Caco-2 (cell line): ENCODE measurements around the gene STAB2. TPM values are rescaled to one million over a fixed set of nuclear protein-coding genes. Genes with fewer than 3 reads are reported as not detected.

Experiments
- BruUV-seq: library from RNA; stranded (reverse); fragments of 400-500 nt; replicated peaks from 2 replicates; lab custom pipeline; 2021; lab: Mats Ljungman, UMichigan
- CTCF ChIA-PET: fragments of 300-600 bp; sonication (Branson Sonifier 250); formaldehyde crosslinking; loops from one replicate; lab custom pipeline; 2022; ENCODE audit warnings: antibody characterized with exemption; lab: Charles Lee
- POLR2A ChIA-PET: fragments of 300-600 bp; sonication (Branson Sonifier 250); formaldehyde crosslinking; loops from one replicate; lab custom pipeline; 2022; ENCODE audit warnings: antibody characterized with exemption; lab: Charles Lee
- DNase-seq, 2 experiments: peaks; one replicate each; pipeline versions ENCODE4 v3.0.0 to v3.0.0-alpha.2; 2020 to 2022
- H3K27me3 ChIP-seq: replicated peaks from 2 replicates; pipeline ENCODE4 v1.6.0; 2011; ENCODE audit warnings: low read length; ENCODE audit not compliant: control insufficient read depth, insufficient read depth
- H3K36me3 ChIP-seq: 2 replicates; pipeline ENCODE4 v1.5.1; 2011; ENCODE audit warnings: low read length; ENCODE audit not compliant: control insufficient read depth, insufficient read depth
- H3K4me1 ChIP-seq: fragments of 250-450 bp; sonication (Bioruptor Pico); 2 replicates; pipeline ENCODE4 v1.5.1; 2020; ENCODE audit warnings: mild to moderate bottlenecking
- H3K4me3 ChIP-seq: 2 replicates; pipeline ENCODE4 v1.5.1; 2011; ENCODE audit warnings: low read depth, mild to moderate bottlenecking, control low read depth, low read length
- H3K9me3 ChIP-seq: fragments of 250-450 bp; sonication (Bioruptor Pico); 2 replicates; pipeline ENCODE4 v1.5.1; 2020; ENCODE audit warnings: mild to moderate bottlenecking, moderate library complexity
- H3K27ac Mint-ChIP-seq: one replicate; pipeline ENCODE4 v1.8.0; 2022; ENCODE audit warnings: mixed read lengths; ENCODE audit not compliant: unreplicated experiment
- H3K27me3 Mint-ChIP-seq: one replicate; pipeline ENCODE4 v1.8.0; 2022; ENCODE audit warnings: mixed read lengths; ENCODE audit not compliant: insufficient read depth, unreplicated experiment
- H3K36me3 Mint-ChIP-seq: one replicate; pipeline ENCODE4 v1.8.0; 2022; ENCODE audit warnings: mild to moderate bottlenecking, mixed read lengths; ENCODE audit not compliant: insufficient read depth, unreplicated experiment
- H3K4me1 Mint-ChIP-seq: one replicate; pipeline ENCODE4 v1.8.0; 2022; ENCODE audit warnings: low read depth, mixed read lengths; ENCODE audit not compliant: unreplicated experiment
- H3K4me3 Mint-ChIP-seq: one replicate; pipeline ENCODE4 v1.8.0; 2022; ENCODE audit warnings: mild to moderate bottlenecking, moderate library complexity, mixed read lengths; ENCODE audit not compliant: unreplicated experiment
- H3K9me3 Mint-ChIP-seq: one replicate; pipeline ENCODE4 v1.8.0; 2022; ENCODE audit warnings: mixed read lengths; ENCODE audit not compliant: unreplicated experiment
- intact Hi-C: fragments of 100-400 bp; cut with micrococcal nuclease; formaldehyde crosslinking; loops from one replicate; pipeline ENCODE4 v1.10.0; 2022; ENCODE audit not compliant: unreplicated experiment
- total RNA-seq: library from RNA; stranded (reverse); gene quantifications from 2 replicates; pipeline ENCODE4 v1.2.3, GENCODE V29; 2022
- TF ChIP-seq, protein P1 (sequence below), 2 experiments: fragments of 200-600 bp in 1 of 2; IDR thresholded peaks; 1 replicate in 1 of 2; 2 replicates in 1 of 2; pipeline versions ENCODE4 v1.5.1 to v1.8.0; 2011 to 2022; ENCODE audit warnings: antibody characterized with exemption in 1 of 2, control low read depth in 1 of 2, inconsistent platforms in 1 of 2, low read depth in 1 of 2, low read length in 1 of 2, mild to moderate bottlenecking in 1 of 2, moderate library complexity in 1 of 2; ENCODE audit not compliant: insufficient read depth in 1 of 2, severe bottlenecking in 1 of 2, unreplicated experiment in 1 of 2

The STAB2 gene
- total RNA-seq, 1 experiment from 2014 or later: 0.25 TPM

DNA sequence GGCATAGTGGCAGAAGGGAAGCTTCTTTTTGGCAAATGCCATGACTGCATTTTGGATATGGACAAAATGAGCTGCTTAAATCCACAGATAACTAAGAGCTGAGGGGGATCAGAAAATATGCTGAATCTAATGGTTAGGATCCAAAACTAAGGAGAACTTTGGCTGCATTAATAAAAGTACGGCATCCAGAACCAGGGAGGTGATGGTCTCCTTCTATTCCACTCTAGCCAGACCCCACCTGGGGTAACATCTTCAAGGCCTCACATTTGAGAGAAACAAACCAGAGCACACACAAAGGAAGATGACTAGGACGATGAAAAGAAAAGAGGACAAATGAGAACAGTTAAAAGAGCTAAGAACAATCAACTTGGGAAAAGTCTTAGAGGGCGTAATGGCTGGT, 226.4 kb downstream of the STAB2 start:
- H3K4me1 Mint-ChIP-seq: no peaks in the 10 kb centered on the region
- H3K36me3 ChIP-seq: no peaks in the 10 kb centered on the region; the same call in 1 of the 2 replicates
- CTCF ChIA-PET: no interaction called here

DNA sequence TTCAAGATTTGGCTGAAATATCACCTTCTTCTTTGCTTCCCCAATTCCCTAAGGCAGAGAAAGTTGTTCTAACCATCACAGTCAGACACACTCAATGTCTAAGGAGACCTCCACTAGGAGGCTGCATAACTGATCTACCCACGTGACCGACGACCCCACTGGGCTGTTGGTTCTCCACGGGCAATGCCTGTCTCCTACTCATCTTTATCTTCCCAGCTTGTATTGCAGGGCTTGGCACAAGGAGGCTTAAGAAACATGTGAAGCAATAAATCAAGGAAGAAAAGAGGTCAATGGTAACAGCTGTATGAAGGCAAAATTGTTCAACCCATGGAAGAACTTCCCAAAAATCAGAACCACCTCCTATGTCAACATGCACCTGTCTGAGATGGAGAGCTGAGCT, 226.9 kb downstream of the STAB2 start:
- POLR2A ChIA-PET: no interaction called here
- Mint-ChIP-seq H3K27ac (no peak overlapping the region), H3K9me3 (no peaks in the 10 kb centered on the region), H3K27me3 (no peaks in the 10 kb centered on the region), H3K36me3 (peaks cover 8% of the 10 kb centered on the region), H3K4me1 (no peaks in the 10 kb centered on the region), H3K4me3 (no peak overlapping the region)
- TF ChIP-seq, protein P1, sequence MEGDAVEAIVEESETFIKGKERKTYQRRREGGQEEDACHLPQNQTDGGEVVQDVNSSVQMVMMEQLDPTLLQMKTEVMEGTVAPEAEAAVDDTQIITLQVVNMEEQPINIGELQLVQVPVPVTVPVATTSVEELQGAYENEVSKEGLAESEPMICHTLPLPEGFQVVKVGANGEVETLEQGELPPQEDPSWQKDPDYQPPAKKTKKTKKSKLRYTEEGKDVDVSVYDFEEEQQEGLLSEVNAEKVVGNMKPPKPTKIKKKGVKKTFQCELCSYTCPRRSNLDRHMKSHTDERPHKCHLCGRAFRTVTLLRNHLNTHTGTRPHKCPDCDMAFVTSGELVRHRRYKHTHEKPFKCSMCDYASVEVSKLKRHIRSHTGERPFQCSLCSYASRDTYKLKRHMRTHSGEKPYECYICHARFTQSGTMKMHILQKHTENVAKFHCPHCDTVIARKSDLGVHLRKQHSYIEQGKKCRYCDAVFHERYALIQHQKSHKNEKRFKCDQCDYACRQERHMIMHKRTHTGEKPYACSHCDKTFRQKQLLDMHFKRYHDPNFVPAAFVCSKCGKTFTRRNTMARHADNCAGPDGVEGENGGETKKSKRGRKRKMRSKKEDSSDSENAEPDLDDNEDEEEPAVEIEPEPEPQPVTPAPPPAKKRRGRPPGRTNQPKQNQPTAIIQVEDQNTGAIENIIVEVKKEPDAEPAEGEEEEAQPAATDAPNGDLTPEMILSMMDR (IDR thresholded peaks at IDR 0.05; ENCODE audit: insufficient read depth in 1 of 2, low read depth in 1 of 2, low read length in 1 of 2, severe bottlenecking in 1 of 2, unreplicated experiment in 1 of 2): no peak
- CTCF ChIA-PET: no interaction called here
- DNase-seq: no peak
- H3K4me1 ChIP-seq: no peaks in the 10 kb centered on the region
- H3K9me3 ChIP-seq: no peaks in the 10 kb centered on the region
- H3K27me3 ChIP-seq: no peaks in the 10 kb centered on the region
- no TSS peak for BruUV-seq
- no peak overlapping the region for H3K4me3 ChIP-seq
- no peaks in the 10 kb centered on the region; the same call in 1 of the 2 replicates for H3K36me3 ChIP-seq
- intact Hi-C loops: no loop called here

More for the DNA sequence above, 226.4 kb downstream of the STAB2 start:
- DNase-seq: no peak
- TF ChIP-seq, protein P1 (IDR thresholded peaks at IDR 0.05; ENCODE audit: insufficient read depth in 1 of 2, low read depth in 1 of 2, low read length in 1 of 2, severe bottlenecking in 1 of 2, unreplicated experiment in 1 of 2): no peak
- intact Hi-C loops: no loop called here
- Mint-ChIP-seq H3K27me3 (no peaks in the 10 kb centered on the region), H3K27ac (no peak overlapping the region), H3K4me3 (no peak overlapping the region), H3K9me3 (no peaks in the 10 kb centered on the region), H3K36me3 (peaks cover 8% of the 10 kb centered on the region)
- no peaks in the 10 kb centered on the region for H3K4me1 ChIP-seq
- H3K27me3 ChIP-seq: no peaks in the 10 kb centered on the region
- H3K9me3 ChIP-seq: no peaks in the 10 kb centered on the region
- BruUV-seq: no TSS peak
- H3K4me3 ChIP-seq: no peak overlapping the region
- POLR2A ChIA-PET: no interaction called here

DNA sequence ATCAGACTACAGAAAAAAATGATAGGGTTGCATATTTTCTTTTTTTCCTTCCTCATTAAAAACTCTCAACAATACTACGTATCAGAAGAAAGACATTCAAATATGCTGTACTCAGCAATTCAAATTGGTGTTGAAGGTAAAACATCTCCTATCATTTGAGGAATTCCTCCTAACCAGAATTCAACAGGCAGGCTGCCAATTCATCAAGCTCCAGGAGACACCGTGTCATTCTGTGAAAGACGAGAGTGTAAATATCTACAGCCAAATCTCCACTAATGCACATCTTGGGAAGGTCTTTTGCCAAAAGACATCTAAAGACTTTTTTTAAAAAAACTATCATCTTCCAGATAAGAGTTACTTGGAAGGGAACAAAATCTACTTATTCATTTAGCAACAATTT, 227.4 kb downstream of the STAB2 start:
- TF ChIP-seq, protein P1 (IDR thresholded peaks at IDR 0.05; ENCODE audit: insufficient read depth in 1 of 2, low read depth in 1 of 2, low read length in 1 of 2, severe bottlenecking in 1 of 2, unreplicated experiment in 1 of 2): no peak
- BruUV-seq: no TSS peak
- DNase-seq: no peak
- no peaks in the 10 kb centered on the region for H3K4me1 ChIP-seq
- no peak overlapping the region for H3K4me3 ChIP-seq
- Mint-ChIP-seq H3K36me3 (peaks cover 8% of the 10 kb centered on the region), H3K4me3 (no peak overlapping the region), H3K9me3 (no peaks in the 10 kb centered on the region), H3K27ac (no peak overlapping the region), H3K4me1 (no peaks in the 10 kb centered on the region), H3K27me3 (no peaks in the 10 kb centered on the region)
- H3K36me3 ChIP-seq: no peaks in the 10 kb centered on the region; the same call in 1 of the 2 replicates
- ChIA-PET CTCF (no interaction called here), POLR2A (no interaction called here)
- no peaks in the 10 kb centered on the region for H3K9me3 ChIP-seq
- intact Hi-C loops: no loop called here
- H3K27me3 ChIP-seq: no peaks in the 10 kb centered on the region

Other genes starting within 250 kb of the STAB2 start
- gene C12orf42, start 91.3 kb upstream of the STAB2 start, total RNA-seq: not detected in 2 replicates